Eye (tissue), 1 donor: ENCODE measurements around the gene TARBP1.
"Not testable (repeated sequence)": the region's sequence is repeated elsewhere in the genome, so short reads cannot be mapped to it uniquely, and the experiment has no call there.

Experiments
- DNase-seq: peaks from one replicate; pipeline ENCODE4 v3.0.0-alpha.2; 2015

TARBP1 gene

GRCh38 chr1:234505769-234506102 lies 26.8 kb upstream of the TARBP1 start:
- DNase-seq: no peak

- DNase-seq: no peak
Observed at GRCh38 chr1:234504969-234505768, 26.2 kb upstream of the TARBP1 start.

- DNase-seq: not testable (repeated sequence)
Observed at GRCh38 chr1:234504251-234504650, 25.3 kb upstream of the TARBP1 start.

GRCh38 chr1:234503193-234504050 lies 24.4 kb upstream of the TARBP1 start:
- DNase-seq: no peak

- no peak for DNase-seq
Observed at GRCh38 chr1:234502785-234503184, 23.8 kb upstream of the TARBP1 start.

- DNase-seq: peak; percentile 61
Observed at GRCh38 chr1:234500269-234500668, 21.3 kb upstream of the TARBP1 start.

GRCh38 chr1:234499943-234500245 lies 20.9 kb upstream of the TARBP1 start:
- no peak for DNase-seq

GRCh38 chr1:234499119-234499942 lies 20.4 kb upstream of the TARBP1 start:
- peak; percentile 95 for DNase-seq

- DNase-seq: no peak
Observed at GRCh38 chr1:234498448-234499118, 19.6 kb upstream of the TARBP1 start.

GRCh38 chr1:234497589-234497988 lies 18.6 kb upstream of the TARBP1 start:
- no peak for DNase-seq

GRCh38 chr1:234495231-234495990 lies 16.4 kb upstream of the TARBP1 start:
- DNase-seq: peak; percentile 41

GRCh38 chr1:234494049-234494448 lies 15.1 kb upstream of the TARBP1 start:
- DNase-seq: no peak

- no peak for DNase-seq
Observed at GRCh38 chr1:234490793-234491479, 12.0 kb upstream of the TARBP1 start.

- DNase-seq: no peak
Observed at GRCh38 chr1:234489698-234490077, 10.7 kb upstream of the TARBP1 start.

- DNase-seq: peak; percentile 6
Observed at GRCh38 chr1:234489007-234489697, 10.2 kb upstream of the TARBP1 start.

GRCh38 chr1:234488054-234489006 lies 9.4 kb upstream of the TARBP1 start:
- DNase-seq: no peak

- peak; percentile 77 for DNase-seq
Observed at GRCh38 chr1:234486858-234487840, 8.2 kb upstream of the TARBP1 start.
